Type B pancreatic cell (in vitro differentiated cells): ENCODE results near the gene CRY1. TPM values are rescaled to one million over a fixed set of nuclear protein-coding genes. Genes with fewer than 3 reads are reported as not detected.

Experiments used
- DNase-seq: peaks from one replicate; pipeline ENCODE4 v3.0.0; 2021; ENCODE audit warnings: mixed read lengths; ENCODE audit not compliant: unreplicated experiment; ENCODE audit errors: extremely low spot score
- H3K27ac Mint-ChIP-seq: 2 replicates; pipeline ENCODE4 v1.8.0; 2021; ENCODE audit warnings: mild to moderate bottlenecking, mixed read lengths
- H3K27me3 Mint-ChIP-seq: 2 replicates; pipeline ENCODE4 v1.8.0; 2021; ENCODE audit warnings: mixed read lengths
- H3K36me3 Mint-ChIP-seq: 2 replicates; pipeline ENCODE4 v1.8.0; 2021; ENCODE audit warnings: mixed read lengths
- H3K4me1 Mint-ChIP-seq: one replicate; pipeline ENCODE4 v1.8.0; 2021; ENCODE audit warnings: mixed read lengths; ENCODE audit not compliant: unreplicated experiment
- H3K4me3 Mint-ChIP-seq: 2 replicates; pipeline ENCODE4 v1.8.0; 2021; ENCODE audit warnings: mild to moderate bottlenecking, mixed read lengths
- H3K9me3 Mint-ChIP-seq: 2 replicates; pipeline ENCODE4 v1.8.0; 2021; ENCODE audit warnings: mixed read lengths
- CTCF ChIP-seq: fragments of 200-600 bp; sonication (generic); conservative IDR thresholded peaks from 2 replicates; pipeline ENCODE4 v1.5.0; 2021; ENCODE audit warnings: antibody characterized with exemption, mild to moderate bottlenecking
- total RNA-seq: library from RNA; stranded (reverse); gene quantifications from 2 replicates; pipeline ENCODE4 v1.2.1, GENCODE V29; 2021; ENCODE audit warnings: low replicate concordance

The CRY1 gene
- total RNA-seq, 1 donor from 2014 or later = 23.9 TPM

DNA sequence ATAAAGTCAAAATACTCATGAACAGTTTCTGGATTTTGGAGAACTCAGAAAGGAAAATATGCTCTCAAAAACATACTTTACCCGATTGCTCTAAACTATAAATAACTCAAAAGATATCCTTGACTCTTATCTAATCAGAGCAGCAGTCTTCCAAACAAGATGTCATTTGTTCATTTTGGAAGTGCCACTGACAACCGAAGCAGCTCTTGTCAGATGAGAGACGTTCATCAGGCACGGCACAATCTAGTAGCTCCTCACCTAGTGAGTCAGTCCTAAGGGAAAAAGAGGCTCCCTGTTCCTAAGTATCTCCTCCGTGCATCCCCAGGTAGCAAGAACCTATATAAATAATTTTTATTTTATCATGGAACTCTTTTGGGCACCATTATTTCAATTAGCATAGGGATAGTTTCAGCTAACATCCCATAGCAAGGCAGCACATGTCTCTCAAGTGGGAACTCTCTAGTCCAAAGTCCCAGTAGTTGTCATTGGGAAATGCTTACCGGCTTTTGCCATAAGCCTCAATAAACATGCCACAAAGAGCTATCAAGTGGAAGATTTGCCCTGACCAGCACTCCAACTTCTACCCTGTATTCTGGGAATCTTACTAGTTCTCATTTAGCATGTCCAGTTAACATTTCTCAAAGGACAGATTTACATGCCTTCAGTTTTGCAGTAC, 151.7 kb downstream of the CRY1 start:
- Mint-ChIP-seq H3K4me3 (no peak overlapping the region), H3K27ac (no peak overlapping the region), H3K36me3 (no peaks in the 10 kb centered on the region), H3K27me3 (no peaks in the 10 kb centered on the region), H3K9me3 (peaks cover 4% of the 10 kb centered on the region), H3K4me1 (no peaks in the 10 kb centered on the region)
- no peak for TF ChIP-seq CTCF
- no peak for DNase-seq

Other genes with a start within 250 kb of the CRY1 start
- gene TMEM263, start 137.6 kb downstream of the CRY1 start, total RNA-seq = 48.9 and 55.5 TPM in 2 replicates
- 8.9 and 16.0 TPM in 2 replicates for gene MTERF2, start 106.4 kb downstream of the CRY1 start, total RNA-seq